HepG2 (cell line): Measurements from ENCODE around the gene CEP83. TPM values are rescaled to one million over a fixed set of nuclear protein-coding genes. Genes with fewer than 3 reads are reported as not detected.

Experiments used
- ATAC-seq: fragments of 200-7000 bp; cut with Tn5 transposase; 3 replicates; pipeline ENCODE4 v1.9.1; 2020; ENCODE audit warnings: mild to moderate bottlenecking, moderate library complexity
- BruUV-seq: library from RNA; stranded (reverse); fragments of 400-500 nt; replicated peaks from 2 replicates; lab custom pipeline; 2021; lab: Mats Ljungman, UMichigan
- CTCF ChIA-PET: fragments of 300-600 bp; formaldehyde crosslinking; extraction: SDS; loops from one replicate; lab custom pipeline; 2021; ENCODE audit warnings: low total read pairs, inconsistent platforms, low intra/inter-chr PET ratio; lab: Yijun Ruan, JAX
- POLR2A ChIA-PET: fragments of 350-600 bp; sonication (Branson Sonifier 250); formaldehyde crosslinking; loops from one replicate; lab custom pipeline; 2020; ENCODE audit warnings: antibody characterized with exemption, inconsistent platforms; lab: Yijun Ruan, JAX
- DNase-seq: peaks from one replicate; pipeline ENCODE4 v3.0.0-alpha.2; 2015; ENCODE audit warnings: low spot score
- FAIRE-seq: peaks from 3 replicates; lab custom pipeline; 2011; peaks lifted over from hg19 to GRCh38; lab: Jason Lieb, UNC
- H2AFZ ChIP-seq: one replicate; pipeline ENCODE4 v1.6.1; 2011; ENCODE audit warnings: low read length, inconsistent platforms
- H3K27ac ChIP-seq: fragments of 300-600 bp; 3 replicates; pipeline ENCODE4 v1.8.0; 2011; ENCODE audit warnings: mixed run types, mild to moderate bottlenecking, mixed read lengths, low read length, inconsistent platforms; ENCODE audit not compliant: insufficient read depth; ENCODE audit errors: extremely low read length
- H3K27me3 ChIP-seq, 2 experiments: fragments of 200-600 bp in 1 of 2; 2 replicates in 1 of 2; 3 replicates in 1 of 2; pipeline versions ENCODE4 v1.6.0 to v1.8.0; 2011; ENCODE audit warnings: low read length in 2 of 2, mild to moderate bottlenecking in 2 of 2, moderate library complexity in 2 of 2, inconsistent platforms in 1 of 2; ENCODE audit not compliant: insufficient read depth in 2 of 2, control insufficient read depth in 1 of 2
- H3K36me3 ChIP-seq, 2 experiments: fragments of 200-600 bp in 1 of 2; replicated peaks in 1 of 2; 2 replicates in 1 of 2; 3 replicates in 1 of 2; pipeline versions ENCODE4 v1.5.1 to v1.8.0; 2011; ENCODE audit warnings: low read length in 2 of 2, inconsistent platforms in 1 of 2; ENCODE audit not compliant: insufficient read depth in 2 of 2, control insufficient read depth in 1 of 2
- H3K4me1 ChIP-seq: 2 replicates; pipeline ENCODE4 v1.5.1; 2012; ENCODE audit warnings: low read length, inconsistent platforms; ENCODE audit not compliant: insufficient read depth
- H3K4me2 ChIP-seq: 2 replicates; pipeline ENCODE4 v1.6.0; 2011; ENCODE audit warnings: low read depth, low read length, inconsistent platforms
- H3K4me3 ChIP-seq, 3 experiments: fragments of 200-600 bp in 1 of 3; sonication (generic), shearing (Covaris generic) in 1 of 3; replicated peaks in 1 of 3; 2 replicates each; pipeline ENCODE4 v1.5.1; 2011 to 2016; ENCODE audit warnings: low read length in 3 of 3, inconsistent platforms in 2 of 3, low read depth in 2 of 3, mild to moderate bottlenecking in 2 of 3, control low read depth in 1 of 3, mixed read lengths in 1 of 3; ENCODE audit not compliant: insufficient read depth in 1 of 3
- H3K79me2 ChIP-seq: one replicate; pipeline ENCODE4 v1.6.1; 2011; ENCODE audit warnings: low read length, inconsistent platforms; ENCODE audit not compliant: insufficient read depth
- H3K9ac ChIP-seq: 2 replicates; pipeline ENCODE4 v1.6.0; 2011; ENCODE audit warnings: mild to moderate bottlenecking, low read depth, low read length, inconsistent platforms; ENCODE audit not compliant: insufficient read depth
- H3K9me3 ChIP-seq: 2 replicates; pipeline ENCODE4 v1.5.1; 2012; ENCODE audit warnings: mild to moderate bottlenecking, low read length
- H4K20me1 ChIP-seq: 2 replicates; pipeline ENCODE4 v1.6.0; 2011; ENCODE audit warnings: inconsistent platforms, mild to moderate bottlenecking, low read length, moderate library complexity; ENCODE audit not compliant: insufficient read depth
- ATF7 ChIP-seq, 2 experiments: fragments of 450-650 bp in 1 of 2; sonication (generic) in 1 of 2; formaldehyde crosslinking in 1 of 2; IDR thresholded peaks; 2 replicates each; pipeline versions ENCODE4 v1.4.0 to v1.6.1; 2016 to 2020; ENCODE audit warnings: antibody characterized with exemption in 1 of 2, mild to moderate bottlenecking in 1 of 2, missing genetic modification reagents in 1 of 2
- EEA1 ChIP-seq: sonication (generic); formaldehyde crosslinking; IDR thresholded peaks from 2 replicates; pipeline ENCODE4 v1.5.1; 2020; ENCODE audit warnings: mild to moderate bottlenecking, missing genetic modification reagents, borderline replicate concordance
- NFE2L1 ChIP-seq: sonication (generic); formaldehyde crosslinking; IDR thresholded peaks from 2 replicates; pipeline ENCODE4 v1.4.0; 2020; ENCODE audit warnings: missing genetic modification reagents, mild to moderate bottlenecking, borderline replicate concordance
- RFXAP ChIP-seq: sonication (generic); formaldehyde crosslinking; IDR thresholded peaks from 2 replicates; pipeline ENCODE4 v1.4.0; 2020; ENCODE audit warnings: missing genetic modification reagents, borderline replicate concordance
- SATB2 ChIP-seq: sonication (generic); formaldehyde crosslinking; IDR thresholded peaks from 2 replicates; pipeline ENCODE4 v1.5.0; 2020; ENCODE audit warnings: missing genetic modification reagents
- SMAD1 ChIP-seq: sonication (generic); formaldehyde crosslinking; IDR thresholded peaks from 2 replicates; pipeline ENCODE4 v1.4.0; 2020; ENCODE audit warnings: missing genetic modification reagents, low read depth, mild to moderate bottlenecking, borderline replicate concordance
- SMAD3 ChIP-seq: sonication (generic); formaldehyde crosslinking; IDR thresholded peaks from 2 replicates; pipeline ENCODE4 v1.4.0; 2020; ENCODE audit warnings: missing genetic modification reagents
- ZBTB2 ChIP-seq: sonication (generic); formaldehyde crosslinking; IDR thresholded peaks from 2 replicates; pipeline ENCODE4 v1.8.0; 2022; ENCODE audit warnings: low read depth, missing genetic modification reagents
- ZFP82 ChIP-seq: sonication (generic); formaldehyde crosslinking; IDR thresholded peaks from 2 replicates; pipeline ENCODE4 v1.5.1; 2020; ENCODE audit warnings: mild to moderate bottlenecking, missing genetic modification reagents, borderline replicate concordance
- ZHX2 ChIP-seq, 2 experiments: sonication (generic) in 1 of 2; formaldehyde crosslinking in 1 of 2; IDR thresholded peaks; 2 replicates each; pipeline versions ENCODE4 v1.6.1 to v1.9.0; 2014 to 2022; ENCODE audit warnings: antibody characterized with exemption in 1 of 2, borderline replicate concordance in 1 of 2, inconsistent platforms in 1 of 2, low read depth in 1 of 2, missing genetic modification reagents in 1 of 2
- ZNF564 ChIP-seq: sonication (generic); formaldehyde crosslinking; IDR thresholded peaks from 2 replicates; pipeline ENCODE4 v1.8.1; 2023; ENCODE audit warnings: mild to moderate bottlenecking, missing genetic modification reagents
- ZNF839 ChIP-seq: sonication (generic); formaldehyde crosslinking; IDR thresholded peaks from 2 replicates; pipeline ENCODE4 v1.4.0; 2020; ENCODE audit warnings: missing genetic modification reagents, mild to moderate bottlenecking, borderline replicate concordance
- WGBS: methylation state at CpG from one replicate; pipeline ENCODE4 v1.1.6; 2017; ENCODE audit warnings: low lambda C conversion rate; 5-methylcytosine and 5-hydroxymethylcytosine counted together
- in situ Hi-C: cut with HindIII; loops from 2 replicates; pipeline ENCODE4 v1.10.0; 2017; ENCODE audit warnings: low pct_unique_long_range_greater_than_20kb; ENCODE audit not compliant: extremely low pct_ligation_motif_present
- intact Hi-C: fragments of 100-400 bp; cut with micrococcal nuclease; formaldehyde crosslinking; loops from one replicate; pipeline ENCODE4 v1.10.0; 2022; ENCODE audit not compliant: unreplicated experiment
- polyA plus RNA-seq, 8 experiments: library from polyadenylated mRNA; depleted of rRNA in 3 of 8; stranded (reverse) in 7 of 8; unstranded in 1 of 8; fragments of >200 nt; fragmentation: Illumina TruSeq in 4 of 8; extraction: Trizol in 4 of 8; gene quantifications; 2 replicates each; pipeline versions ENCODE4 v1.2.1 to v1.2.3, GENCODE V29; 2011 to 2016; ENCODE audit warnings: low read depth in 4 of 8, missing spikeins in 1 of 8, mixed read lengths in 1 of 8; ENCODE audit not compliant: insufficient read depth in 1 of 8
- total RNA-seq, 5 experiments: library from RNA; depleted of rRNA; stranded (reverse); fragments of >200 nt; fragmentation: Illumina TruSeq; extraction: Trizol; gene quantifications; 2 replicates each; pipeline ENCODE4 v1.2.3, GENCODE V29; 2016; ENCODE audit warnings: low read depth in 1 of 5

The CEP83 gene
- total and polyA plus RNA-seq, 2 of the 13 experiments (the other 11 are each of a cell fraction or from before 2014, with no cell fraction given) = 6.2 to 19.2 TPM

GRCh38 chr12:94509317-94509716 lies 49.6 kb upstream of the CEP83 start:
- BruUV-seq = no TSS peak
- Histone ChIP-seq H3K36me3 (no peaks in the 10 kb centered on the region), H3K9ac (no peak overlapping the region), H3K4me1 (no peaks in the 10 kb centered on the region), H3K4me2 (no peak overlapping the region), H3K9me3 (no peaks in the 10 kb centered on the region), H3K79me2 (no peaks in the 10 kb centered on the region), H3K27me3 (no peaks in the 10 kb centered on the region), H4K20me1 (no peaks in the 10 kb centered on the region), H2AFZ (no peak overlapping the region), H3K27ac (no peak overlapping the region), H3K4me3 (no peak overlapping the region)
- ATAC-seq (no peak), FAIRE-seq (no peak), DNase-seq (no peak)
- intact Hi-C loops = no loop called here
- ChIA-PET POLR2A (no interaction called here), CTCF (no interaction called here)
- no peak for TF ChIP-seq RFXAP
- no peak for TF ChIP-seq ZNF839
- no peak for TF ChIP-seq SATB2 (CRISPR knock-in tag)
- TF ChIP-seq EEA1 (CRISPR knock-in tag) = no peak
- TF ChIP-seq ZFP82 (CRISPR knock-in tag) = no peak
- no peak for TF ChIP-seq ZHX2 (IDR thresholded peaks at IDR 0.05; ENCODE audit: low read depth)
- TF ChIP-seq ZHX2 (CRISPR knock-in tag; IDR thresholded peaks at IDR 0.05; ENCODE audit: borderline replicate concordance) = no peak
- no peak for TF ChIP-seq SMAD3 (CRISPR knock-in tag)
- no peak for TF ChIP-seq ZBTB2
- TF ChIP-seq NFE2L1 = no peak
- no peak for TF ChIP-seq SMAD1 (CRISPR knock-in tag)
- TF ChIP-seq ATF7 (IDR thresholded peaks at IDR 0.05) = no peak
- no peak for TF ChIP-seq ATF7 (CRISPR knock-in tag; IDR thresholded peaks at IDR 0.05)
- TF ChIP-seq ZNF564 (CRISPR knock-in tag) = no peak
- in situ Hi-C loops = no loop called here
- WGBS = 40% methylated on average over 3 of the region's 3 CpGs
